GM20000 (cell line): ENCODE results near the gene CACNA2D4.
A peak's percentile ranks its signal among the peaks of the same experiment; 100 is the strongest.

ENCODE experiments used
- DNase-seq: peaks from one replicate; pipeline ENCODE4 v3.0.0; 2012; ENCODE audit warnings: low spot score
- TF ChIP-seq, protein P1 (sequence below): IDR thresholded peaks from 2 replicates; pipeline ENCODE4 v1.5.1; 2012; ENCODE audit warnings: mild to moderate bottlenecking, control low read depth; ENCODE audit errors: extremely low read depth, missing control alignments

Gene CACNA2D4

DNA sequence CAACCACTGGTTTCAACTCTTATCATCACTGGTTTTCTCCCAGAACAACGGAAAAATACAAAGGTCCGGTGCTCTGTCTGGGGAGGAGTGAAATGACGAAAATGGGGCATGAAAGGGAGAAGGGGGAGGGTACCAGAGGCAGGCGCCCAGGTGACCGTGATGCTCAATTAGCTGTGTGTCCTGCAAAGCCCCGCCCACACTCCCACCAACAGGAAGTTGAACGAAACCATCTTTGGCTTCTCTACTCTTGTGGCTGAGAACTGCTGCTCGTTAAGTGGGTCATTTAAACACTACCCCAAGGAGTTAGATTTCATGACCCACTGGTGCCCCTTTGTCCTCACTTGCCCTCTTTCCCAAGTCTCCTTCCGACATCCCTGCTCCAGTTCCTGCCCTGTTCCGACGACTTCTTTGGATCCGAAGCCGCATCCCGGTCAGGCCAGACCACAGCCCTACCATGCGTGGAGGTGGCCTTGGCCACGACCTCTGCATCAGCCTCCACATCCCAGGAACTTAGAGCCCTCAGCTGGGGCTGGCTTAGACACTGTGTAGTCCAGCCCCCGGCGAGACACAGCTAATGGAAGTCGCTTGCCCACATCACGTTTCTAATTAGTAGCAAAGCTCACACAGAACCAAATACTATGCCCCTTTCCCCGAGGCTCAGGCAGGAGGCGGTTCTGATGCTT lies 109.5 kb downstream of the CACNA2D4 start:
- TF ChIP-seq, protein P1, sequence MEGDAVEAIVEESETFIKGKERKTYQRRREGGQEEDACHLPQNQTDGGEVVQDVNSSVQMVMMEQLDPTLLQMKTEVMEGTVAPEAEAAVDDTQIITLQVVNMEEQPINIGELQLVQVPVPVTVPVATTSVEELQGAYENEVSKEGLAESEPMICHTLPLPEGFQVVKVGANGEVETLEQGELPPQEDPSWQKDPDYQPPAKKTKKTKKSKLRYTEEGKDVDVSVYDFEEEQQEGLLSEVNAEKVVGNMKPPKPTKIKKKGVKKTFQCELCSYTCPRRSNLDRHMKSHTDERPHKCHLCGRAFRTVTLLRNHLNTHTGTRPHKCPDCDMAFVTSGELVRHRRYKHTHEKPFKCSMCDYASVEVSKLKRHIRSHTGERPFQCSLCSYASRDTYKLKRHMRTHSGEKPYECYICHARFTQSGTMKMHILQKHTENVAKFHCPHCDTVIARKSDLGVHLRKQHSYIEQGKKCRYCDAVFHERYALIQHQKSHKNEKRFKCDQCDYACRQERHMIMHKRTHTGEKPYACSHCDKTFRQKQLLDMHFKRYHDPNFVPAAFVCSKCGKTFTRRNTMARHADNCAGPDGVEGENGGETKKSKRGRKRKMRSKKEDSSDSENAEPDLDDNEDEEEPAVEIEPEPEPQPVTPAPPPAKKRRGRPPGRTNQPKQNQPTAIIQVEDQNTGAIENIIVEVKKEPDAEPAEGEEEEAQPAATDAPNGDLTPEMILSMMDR, result no peak
- DNase-seq, result no peak

DNA sequence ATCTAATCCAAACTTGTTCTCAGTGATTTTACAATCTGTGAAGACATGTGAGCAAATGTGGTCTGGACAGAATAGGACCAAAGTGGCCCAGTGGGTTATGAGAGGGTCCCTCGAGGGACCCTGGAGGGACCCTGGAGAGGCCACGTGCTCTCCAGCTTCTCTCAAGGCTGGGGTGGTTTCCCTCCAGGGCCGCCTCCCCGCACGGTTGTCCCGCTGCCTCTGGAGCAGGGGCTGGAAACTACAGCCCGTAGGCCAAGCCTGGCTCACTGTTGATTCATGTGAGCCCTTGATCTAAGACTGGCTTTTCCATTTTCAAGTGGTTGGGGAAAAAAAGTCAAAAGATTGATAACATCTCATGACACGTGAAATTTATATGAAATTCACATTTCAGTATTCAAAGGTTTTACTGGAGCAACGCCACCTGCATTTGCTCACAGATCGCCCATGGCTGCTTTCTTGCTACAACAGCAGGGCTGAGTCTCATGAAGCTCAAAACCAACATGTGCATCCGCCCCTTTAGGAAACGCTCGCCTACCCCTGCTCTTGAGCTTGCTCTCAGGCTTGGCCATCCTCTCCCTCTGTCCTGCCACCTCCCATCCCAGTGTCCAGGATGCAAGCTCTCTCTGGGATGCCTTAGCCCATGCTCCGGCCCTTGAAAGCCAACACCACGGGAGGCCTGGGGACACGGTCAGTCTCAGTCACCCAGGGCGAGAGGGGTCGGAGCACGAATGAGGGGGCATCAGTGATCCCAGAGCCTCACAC lies 110.2 kb downstream of the CACNA2D4 start:
- no peak for DNase-seq
- TF ChIP-seq, protein P1, result no peak

DNA sequence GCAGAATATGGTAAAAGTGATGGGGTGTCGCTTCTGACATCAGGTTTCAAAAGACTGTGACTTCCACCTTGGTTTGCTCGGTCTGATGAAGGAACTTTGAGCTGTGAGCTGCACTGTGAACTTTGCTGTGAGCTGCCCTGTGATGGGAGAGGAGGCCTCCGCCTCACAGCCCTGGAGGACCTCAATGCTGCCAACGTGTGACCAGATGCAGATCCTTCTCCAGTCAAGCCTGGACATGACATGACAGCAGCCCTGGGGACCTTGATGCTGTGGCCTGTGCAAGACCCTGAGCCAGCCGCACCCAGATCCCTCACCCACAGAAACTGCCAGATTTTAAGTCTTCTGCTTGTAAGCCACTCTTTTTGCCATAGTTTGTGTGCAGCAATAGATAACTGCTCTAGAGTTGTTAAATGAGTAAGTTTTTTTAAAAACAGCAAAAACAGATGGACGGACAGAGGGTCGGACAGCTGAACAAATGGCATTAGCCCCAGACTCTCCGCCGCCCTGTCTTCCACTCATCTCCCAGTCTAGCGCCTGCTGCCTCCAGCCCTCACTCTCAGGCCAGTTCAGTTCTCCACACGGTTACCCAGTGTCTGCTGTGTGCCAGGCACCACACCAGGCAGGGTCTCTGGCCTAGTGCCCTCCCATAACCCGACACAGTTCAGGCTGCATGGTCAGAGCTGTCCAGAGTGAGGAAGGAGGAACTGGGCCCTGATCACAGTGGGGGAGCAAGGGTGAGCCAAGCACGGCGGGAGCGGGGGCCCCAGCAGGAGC lies 111.2 kb downstream of the CACNA2D4 start:
- TF ChIP-seq, protein P1, result no peak
- DNase-seq, result no peak

DNA sequence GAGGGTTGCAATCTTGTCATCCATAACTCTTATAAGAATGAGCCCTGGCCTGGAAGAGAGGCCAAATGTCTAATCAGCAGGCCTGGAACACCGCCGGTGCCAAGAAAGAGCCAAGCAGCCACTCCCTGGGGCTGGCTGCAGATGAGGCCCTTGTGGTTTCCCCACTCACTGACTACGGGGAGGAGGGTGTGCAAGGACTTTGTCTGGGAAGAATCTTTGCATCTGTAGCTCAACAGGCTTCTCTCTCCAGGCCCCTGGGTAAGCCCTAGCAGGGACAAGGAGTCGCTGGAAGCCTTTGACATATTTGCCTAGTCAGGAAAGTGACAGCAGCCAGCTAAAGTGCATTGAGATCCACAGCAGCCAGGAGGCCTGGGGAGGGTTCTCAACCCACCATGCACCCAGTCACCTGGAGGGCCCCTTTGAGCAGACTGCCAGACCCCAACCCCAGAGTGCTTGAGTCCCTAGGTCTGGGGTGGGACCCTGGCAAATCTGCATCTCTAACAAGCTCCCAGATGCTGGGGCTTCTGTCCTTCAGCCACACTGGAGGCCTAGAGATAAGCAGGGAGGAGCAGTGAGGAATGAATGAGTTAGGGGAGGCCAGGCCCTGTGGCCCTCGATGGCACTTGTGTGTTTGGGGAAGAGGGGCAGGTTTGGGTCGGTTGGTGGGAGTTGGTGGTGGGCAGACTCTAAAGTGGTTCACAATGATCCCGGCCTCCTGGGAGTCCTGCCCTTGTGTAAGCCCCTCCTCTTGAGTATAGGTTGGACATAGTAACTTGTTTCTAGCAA lies 112.0 kb downstream of the CACNA2D4 start:
- TF ChIP-seq, protein P1, result no peak
- DNase-seq, result no peak

DNA sequence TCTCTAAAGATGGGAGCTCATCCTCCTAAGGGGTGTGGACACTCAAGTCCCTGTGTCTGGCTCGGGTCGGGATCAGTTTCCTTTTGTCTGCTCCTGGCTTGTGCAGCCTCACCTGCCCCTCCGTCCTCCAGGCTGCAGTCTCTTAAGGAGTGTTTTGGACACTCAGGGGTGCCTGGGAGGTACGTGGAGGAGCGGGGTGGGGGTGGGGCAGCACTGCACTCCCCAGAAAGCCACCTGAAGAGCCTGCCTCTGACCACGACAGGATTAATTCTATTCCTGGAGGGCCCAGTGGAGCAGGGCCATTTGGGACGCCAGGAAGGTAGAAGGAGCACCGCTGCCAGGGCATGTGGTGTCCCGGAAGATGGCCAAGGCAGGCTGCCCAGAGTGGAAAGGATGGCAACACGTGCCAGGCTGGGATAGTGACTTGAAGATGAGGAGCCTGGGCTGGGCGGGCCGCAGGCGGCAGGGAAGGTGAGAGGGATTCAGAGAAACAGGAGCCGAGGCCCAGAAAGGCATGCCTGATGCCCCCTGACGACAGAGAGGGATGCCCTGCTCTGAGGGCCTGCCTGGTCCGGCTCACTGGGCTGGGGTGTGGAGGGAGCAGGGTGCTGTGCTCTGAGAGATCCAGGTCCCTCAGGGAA lies 112.9 kb downstream of the CACNA2D4 start:
- TF ChIP-seq, protein P1, result no peak

DNA sequence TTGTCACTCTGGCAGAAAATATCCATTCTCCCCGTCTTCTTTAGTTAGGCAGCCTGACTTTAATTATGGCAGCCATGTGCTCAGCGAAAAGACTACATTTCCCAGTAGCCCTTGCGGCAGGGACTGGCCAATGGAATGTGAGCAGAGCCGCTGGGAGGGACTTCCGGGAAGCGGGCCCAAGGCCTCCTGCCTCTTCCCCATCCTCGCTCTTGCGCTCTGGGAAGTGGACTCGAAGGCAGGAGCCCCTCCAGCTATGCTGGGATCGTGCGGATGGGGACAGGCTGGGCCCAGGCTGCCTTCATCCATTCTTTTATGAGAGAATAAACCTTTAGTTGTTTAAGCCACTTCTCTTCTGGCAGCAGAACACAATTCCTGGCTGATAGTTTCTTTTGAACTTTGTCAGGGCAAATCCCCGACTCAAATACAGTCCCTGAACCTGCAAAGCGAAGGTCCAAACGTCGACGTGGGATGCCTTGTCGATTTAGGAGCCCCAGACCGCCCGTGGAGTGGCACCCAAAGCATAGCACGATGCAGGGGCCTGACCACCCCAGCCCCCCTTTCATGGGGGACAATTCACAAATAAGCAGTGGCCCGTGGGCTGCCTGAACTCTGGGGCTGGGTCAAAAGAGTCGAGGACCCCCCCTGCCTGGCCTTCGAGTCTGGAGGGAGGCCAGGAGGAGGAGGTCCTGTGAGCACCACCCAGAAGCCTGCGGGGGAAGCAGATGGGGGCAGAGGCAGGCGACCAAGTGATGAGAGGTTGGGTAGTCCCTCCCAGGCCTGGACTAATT lies 113.7 kb downstream of the CACNA2D4 start:
- peak; percentile 90 for DNase-seq
- TF ChIP-seq, protein P1, result no peak

More for the DNA sequence above, 112.9 kb downstream of the CACNA2D4 start:
- DNase-seq, result no peak
